Activated T-cell treated with anti-CD3 and anti-CD28 coated beads, Interleukin-2, amount 50 U/mL, for 24 hours (primary cell): ENCODE results near the gene AGAP1.

ENCODE experiments used
- DNase-seq: peaks from one replicate; pipeline ENCODE4 v3.0.0-alpha.2; 2020
- H3K27ac Mint-ChIP-seq: 2 replicates; pipeline ENCODE4 v1.8.0; 2020; ENCODE audit warnings: mild to moderate bottlenecking, mixed read lengths
- H3K27me3 Mint-ChIP-seq: 2 replicates; pipeline ENCODE4 v1.8.0; 2020; ENCODE audit warnings: mixed read lengths
- H3K36me3 Mint-ChIP-seq: 2 replicates; pipeline ENCODE4 v1.8.0; 2020; ENCODE audit warnings: low read depth, mixed read lengths
- H3K4me1 Mint-ChIP-seq: 2 replicates; pipeline ENCODE4 v1.8.0; 2020; ENCODE audit warnings: low read depth, mixed read lengths
- H3K4me3 Mint-ChIP-seq: 2 replicates; pipeline ENCODE4 v1.8.0; 2020; ENCODE audit warnings: mild to moderate bottlenecking, moderate library complexity, mixed read lengths
- H3K9me3 Mint-ChIP-seq: 2 replicates; pipeline ENCODE4 v1.8.0; 2020; ENCODE audit warnings: mixed read lengths

Gene AGAP1

GRCh38 chr2:236014408-236015131, 520.7 kb downstream of the AGAP1 start:
- peaks cover 19% of the 10 kb centered on the region for H3K27me3 Mint-ChIP-seq
- H3K27ac Mint-ChIP-seq: no peak overlapping the region
- DNase-seq: no peak
- H3K4me3 Mint-ChIP-seq: no peak overlapping the region
- H3K36me3 Mint-ChIP-seq: no peaks in the 10 kb centered on the region
- H3K9me3 Mint-ChIP-seq: no peaks in the 10 kb centered on the region
- H3K4me1 Mint-ChIP-seq: peaks cover 4% of the 10 kb centered on the region

- Mint-ChIP-seq H3K27ac (no peak overlapping the region), H3K9me3 (no peaks in the 10 kb centered on the region), H3K27me3 (peaks cover 19% of the 10 kb centered on the region), H3K4me1 (peaks cover 4% of the 10 kb centered on the region), H3K36me3 (no peaks in the 10 kb centered on the region), H3K4me3 (no peak overlapping the region)
- DNase-seq: no peak
These were observed 521.3 kb downstream of the AGAP1 start for GRCh38 chr2:236015171-236015570.

- H3K27me3 Mint-ChIP-seq: peaks cover 19% of the 10 kb centered on the region
- no peak for DNase-seq
- H3K4me3 Mint-ChIP-seq: no peak overlapping the region
- H3K4me1 Mint-ChIP-seq: peaks cover 4% of the 10 kb centered on the region
- H3K36me3 Mint-ChIP-seq: no peaks in the 10 kb centered on the region
- no peaks in the 10 kb centered on the region for H3K9me3 Mint-ChIP-seq
- H3K27ac Mint-ChIP-seq: no peak overlapping the region
These were observed 522.7 kb downstream of the AGAP1 start for GRCh38 chr2:236016496-236016895.

GRCh38 chr2:236017446-236017845, 523.6 kb downstream of the AGAP1 start:
- Mint-ChIP-seq H3K36me3 (no peaks in the 10 kb centered on the region), H3K27me3 (peaks cover 19% of the 10 kb centered on the region)
- DNase-seq: no peak

GRCh38 chr2:236019434-236019833, 525.6 kb downstream of the AGAP1 start:
- Mint-ChIP-seq H3K27me3 (peaks cover 16% of the 10 kb centered on the region), H3K9me3 (no peaks in the 10 kb centered on the region), H3K36me3 (no peaks in the 10 kb centered on the region), H3K27ac (no peak overlapping the region), H3K4me1 (peaks cover 4% of the 10 kb centered on the region), H3K4me3 (no peak overlapping the region)
- no peak for DNase-seq

More at GRCh38 chr2:236017446-236017845, 523.6 kb downstream of the AGAP1 start:
- Mint-ChIP-seq H3K4me1 (peaks cover 4% of the 10 kb centered on the region), H3K27ac (no peak overlapping the region), H3K4me3 (no peak overlapping the region), H3K9me3 (no peaks in the 10 kb centered on the region)

GRCh38 chr2:236021499-236022057, 527.7 kb downstream of the AGAP1 start:
- no peak overlapping the region for H3K4me3 Mint-ChIP-seq
- H3K27me3 Mint-ChIP-seq: peaks cover 3% of the 10 kb centered on the region
- H3K36me3 Mint-ChIP-seq: no peaks in the 10 kb centered on the region
- no peaks in the 10 kb centered on the region for H3K9me3 Mint-ChIP-seq
- H3K4me1 Mint-ChIP-seq: no peaks in the 10 kb centered on the region
- DNase-seq: no peak
- H3K27ac Mint-ChIP-seq: no peak overlapping the region

GRCh38 chr2:236022128-236022527, 528.3 kb downstream of the AGAP1 start:
- H3K27ac Mint-ChIP-seq: no peak overlapping the region
- no peak overlapping the region for H3K4me3 Mint-ChIP-seq
- H3K36me3 Mint-ChIP-seq: no peaks in the 10 kb centered on the region
- H3K4me1 Mint-ChIP-seq: no peaks in the 10 kb centered on the region
- H3K9me3 Mint-ChIP-seq: no peaks in the 10 kb centered on the region
- H3K27me3 Mint-ChIP-seq: no peaks in the 10 kb centered on the region
- no peak for DNase-seq

GRCh38 chr2:236025892-236026291, 532.0 kb downstream of the AGAP1 start:
- H3K36me3 Mint-ChIP-seq: no peaks in the 10 kb centered on the region
- H3K4me3 Mint-ChIP-seq: no peak overlapping the region
- no peaks in the 10 kb centered on the region for H3K27me3 Mint-ChIP-seq
- DNase-seq: no peak
- H3K27ac Mint-ChIP-seq: no peak overlapping the region
- peaks cover under 1% of the 10 kb centered on the region for H3K9me3 Mint-ChIP-seq
- no peaks in the 10 kb centered on the region for H3K4me1 Mint-ChIP-seq

- H3K27me3 Mint-ChIP-seq: no peaks in the 10 kb centered on the region
- no peaks in the 10 kb centered on the region for H3K4me1 Mint-ChIP-seq
- H3K36me3 Mint-ChIP-seq: no peaks in the 10 kb centered on the region
- H3K4me3 Mint-ChIP-seq: no peak overlapping the region
- no peak for DNase-seq
- H3K27ac Mint-ChIP-seq: no peak overlapping the region
- H3K9me3 Mint-ChIP-seq: peaks cover 2% of the 10 kb centered on the region
These were observed 533.0 kb downstream of the AGAP1 start for GRCh38 chr2:236026841-236027240.

GRCh38 chr2:236028066-236028465, 534.2 kb downstream of the AGAP1 start:
- DNase-seq: no peak
- Mint-ChIP-seq H3K36me3 (no peaks in the 10 kb centered on the region), H3K9me3 (peaks cover 2% of the 10 kb centered on the region), H3K4me3 (no peak overlapping the region), H3K27me3 (no peaks in the 10 kb centered on the region), H3K4me1 (no peaks in the 10 kb centered on the region), H3K27ac (no peak overlapping the region)

GRCh38 chr2:236033462-236033861, 539.6 kb downstream of the AGAP1 start:
- no peaks in the 10 kb centered on the region for H3K4me1 Mint-ChIP-seq
- no peaks in the 10 kb centered on the region for H3K27me3 Mint-ChIP-seq
- no peak overlapping the region for H3K27ac Mint-ChIP-seq
- DNase-seq: no peak
- no peak overlapping the region for H3K4me3 Mint-ChIP-seq
- peaks cover 2% of the 10 kb centered on the region for H3K9me3 Mint-ChIP-seq
- H3K36me3 Mint-ChIP-seq: no peaks in the 10 kb centered on the region

GRCh38 chr2:236034974-236035373, 541.1 kb downstream of the AGAP1 start:
- no peaks in the 10 kb centered on the region for H3K4me1 Mint-ChIP-seq
- no peak overlapping the region for H3K27ac Mint-ChIP-seq
- H3K9me3 Mint-ChIP-seq: peaks cover 2% of the 10 kb centered on the region
- H3K4me3 Mint-ChIP-seq: no peak overlapping the region
- no peak for DNase-seq
- no peaks in the 10 kb centered on the region for H3K36me3 Mint-ChIP-seq
- H3K27me3 Mint-ChIP-seq: no peaks in the 10 kb centered on the region

GRCh38 chr2:236036045-236036444, 542.2 kb downstream of the AGAP1 start:
- Mint-ChIP-seq H3K4me3 (no peak overlapping the region), H3K27ac (no peak overlapping the region), H3K27me3 (no peaks in the 10 kb centered on the region), H3K36me3 (no peaks in the 10 kb centered on the region), H3K4me1 (no peaks in the 10 kb centered on the region), H3K9me3 (peaks cover under 1% of the 10 kb centered on the region)
- no peak for DNase-seq

GRCh38 chr2:236038096-236038495, 544.3 kb downstream of the AGAP1 start:
- H3K27me3 Mint-ChIP-seq: peaks cover 3% of the 10 kb centered on the region
- H3K27ac Mint-ChIP-seq: no peak overlapping the region
- no peak overlapping the region for H3K4me3 Mint-ChIP-seq
- H3K36me3 Mint-ChIP-seq: no peaks in the 10 kb centered on the region
- DNase-seq: no peak
- H3K9me3 Mint-ChIP-seq: no peaks in the 10 kb centered on the region
- no peaks in the 10 kb centered on the region for H3K4me1 Mint-ChIP-seq

- H3K9me3 Mint-ChIP-seq: no peaks in the 10 kb centered on the region
- DNase-seq: no peak
- no peak overlapping the region for H3K27ac Mint-ChIP-seq
- peaks cover 3% of the 10 kb centered on the region for H3K27me3 Mint-ChIP-seq
- H3K4me1 Mint-ChIP-seq: no peaks in the 10 kb centered on the region
- no peaks in the 10 kb centered on the region for H3K36me3 Mint-ChIP-seq
- H3K4me3 Mint-ChIP-seq: no peak overlapping the region
These were observed 546.9 kb downstream of the AGAP1 start for GRCh38 chr2:236040600-236041328.
